Heart left ventricle (tissue), 13 donors: ENCODE results near the gene NEURL1.

Experiments
- CTCF ChIP-seq, 12 donors: fragments of 200-600 bp; sonication (generic) in 4 of 12; IDR thresholded peaks; one replicate each; pipeline versions ENCODE4 v1.5.0 to v1.8.0; 2018 to 2022; ENCODE audit warnings: antibody characterized with exemption in 12 of 12, mild to moderate bottlenecking in 5 of 12
- POLR2A ChIP-seq, 2 donors: fragments of 450-650 bp; IDR thresholded peaks; one replicate each; pipeline ENCODE4 v1.6.1; 2017; ENCODE audit warnings: antibody characterized with exemption in 2 of 2, mild to moderate bottlenecking in 2 of 2, moderate library complexity in 2 of 2
- donor health status: ischemic (EF 13 %, LVEDD 7.1; RV severe dilation, severe dysfunction).
- donor health status: DM: no; HTN: yes; CAD: no.
- donor health status: DM: no; HTN: no; CAD: no.
- donor health status: ischemic (EF 25% LVEDD 6.9; RV normal size, moderate dysfunction).
- donor health status: ischemic (EF 25% LVEDD 5.7; RV mildly dilated, moderate dysfunction).
- donor health status: ischemic (EF 35%, LVEDD 5.7; RV mildly dilated, moderate dysfunction).
- donor health status: nonischemic (EF 11% LVEDD 7.7; RV severe dilation, severe dysfunction).
- donor health status: DM: yes; HTN: yes; CAD: no.
- donor health status: PGD.
- donor health status: ischemic (EF 29% LVEDD 5.4; RV normal size, mild dysfunction).
- donor health status: nonischemic (EF 23%, LVEDD 6.1; RV moderate dilation, normal function).

- TF ChIP-seq CTCF (IDR thresholded peaks at IDR 0.05): no peak
- no peak for TF ChIP-seq POLR2A (IDR thresholded peaks at IDR 0.05)
Measured at GRCh38 chr10:103590060-103590459, 96.6 kb downstream of the NEURL1 start.
